Neural cell (in vitro differentiated cells): Measurements from ENCODE around the gene ICAM2. TPM values are rescaled to one million over a fixed set of nuclear protein-coding genes. Genes with fewer than 3 reads are reported as not detected.

Experiments
- H2AFZ ChIP-seq: fragments of 200-600, 300-800 bp; sonication (generic), shearing (Covaris generic); 2 replicates; pipeline ENCODE4 v1.6.0; 2014; ENCODE audit warnings: low read depth, mild to moderate bottlenecking, antibody characterized with exemption, low read length, moderate library complexity
- H3F3A ChIP-seq: fragments of 200-600 bp; shearing (Covaris generic); 2 replicates; pipeline ENCODE4 v1.6.1; 2016; ENCODE audit warnings: mild to moderate bottlenecking, moderate library complexity, mixed read lengths, antibody characterized with exemption, low read length; ENCODE audit not compliant: insufficient read depth, poor library complexity, severe bottlenecking
- H3K27ac ChIP-seq: fragments of 200-600, 300-800 bp; sonication (generic), shearing (Covaris generic); 2 replicates; pipeline ENCODE4 v1.5.1; 2014; ENCODE audit warnings: mild to moderate bottlenecking, low read length, moderate library complexity
- H3K27me3 ChIP-seq: fragments of 300-800, 200-600 bp; sonication (generic), shearing (Covaris generic); 2 replicates; pipeline ENCODE4 v1.6.0; 2014; ENCODE audit warnings: mild to moderate bottlenecking, low read depth, low read length, moderate library complexity; ENCODE audit not compliant: insufficient read depth
- H3K36me3 ChIP-seq: fragments of 300-800, 200-600 bp; sonication (generic), shearing (Covaris generic); 2 replicates; pipeline ENCODE4 v1.5.1; 2014; ENCODE audit warnings: mild to moderate bottlenecking, antibody characterized with exemption, low read length, moderate library complexity; ENCODE audit not compliant: insufficient read depth
- H3K4me2 ChIP-seq: fragments of 300-800, 200-600 bp; sonication (generic), shearing (Covaris generic); 2 replicates; pipeline ENCODE4 v1.6.0; 2014; ENCODE audit warnings: mild to moderate bottlenecking, low read length
- H3K4me3 ChIP-seq: fragments of 300-800, 200-600 bp; sonication (generic), shearing (Covaris generic); 2 replicates; pipeline ENCODE4 v1.5.1; 2014; ENCODE audit warnings: mild to moderate bottlenecking, low read length, moderate library complexity
- H3K79me2 ChIP-seq: fragments of 200-600 bp; shearing (Covaris generic); replicated peaks from 2 replicates; pipeline ENCODE4 v1.6.0; 2014; ENCODE audit warnings: mild to moderate bottlenecking, low read length, moderate library complexity; ENCODE audit not compliant: insufficient read depth
- H3K9ac ChIP-seq: fragments of 300-800, 200-600 bp; sonication (generic), shearing (Covaris generic); 2 replicates; pipeline ENCODE4 v1.6.1; 2016; ENCODE audit warnings: mild to moderate bottlenecking, low read length, mixed read lengths
- H3K9me2 ChIP-seq: fragments of 200-600 bp; shearing (Covaris generic); 2 replicates; pipeline ENCODE4 v1.6.1; 2016; ENCODE audit warnings: mild to moderate bottlenecking, low read length, mixed read lengths; ENCODE audit not compliant: insufficient read depth
- H3K9me3 ChIP-seq: fragments of 200-600, 300-800 bp; sonication (generic), shearing (Covaris generic); 2 replicates; pipeline ENCODE4 v1.6.1; 2016; ENCODE audit warnings: mild to moderate bottlenecking, mixed run types, low read length, moderate library complexity, mixed read lengths
- H4K20me1 ChIP-seq: fragments of 200-600 bp; shearing (Covaris generic); 2 replicates; pipeline ENCODE4 v1.6.1; 2016; ENCODE audit warnings: mild to moderate bottlenecking, mixed run types; ENCODE audit not compliant: insufficient read depth
- EP300 ChIP-seq: fragments of 450-650 bp; conservative IDR thresholded peaks from 2 replicates; pipeline ENCODE4 v1.6.1; 2014; ENCODE audit warnings: antibody characterized with exemption, mild to moderate bottlenecking, moderate library complexity; ENCODE audit not compliant: poor library complexity, severe bottlenecking
- EZH2 ChIP-seq: fragments of 200-600, 300-800 bp; shearing (Covaris generic), sonication (generic); IDR thresholded peaks from 2 replicates; pipeline ENCODE4 v1.6.1; 2014; ENCODE audit warnings: antibody characterized with exemption, low read length, borderline replicate concordance, mild to moderate bottlenecking; ENCODE audit not compliant: insufficient read depth, poor library complexity, severe bottlenecking
- MXI1 ChIP-seq: fragments of 450-650 bp; conservative IDR thresholded peaks from 2 replicates; pipeline ENCODE4 v1.6.1; 2014; ENCODE audit warnings: antibody characterized with exemption, mild to moderate bottlenecking; ENCODE audit not compliant: poor library complexity, severe bottlenecking
- POLR2AphosphoS5 ChIP-seq: IDR thresholded peaks from 2 replicates; pipeline ENCODE4 v1.6.1; 2012
- RAD21 ChIP-seq: fragments of 450-650 bp; conservative IDR thresholded peaks from 2 replicates; pipeline ENCODE4 v1.6.1; 2014; ENCODE audit warnings: antibody characterized with exemption, mild to moderate bottlenecking, moderate library complexity
- REST ChIP-seq: IDR thresholded peaks from 2 replicates; pipeline ENCODE4 v1.6.1; 2012; ENCODE audit warnings: borderline replicate concordance
- SMC3 ChIP-seq: fragments of 450-650 bp; conservative IDR thresholded peaks from 2 replicates; pipeline ENCODE4 v1.6.1; 2014; ENCODE audit warnings: antibody characterized with exemption, mild to moderate bottlenecking, moderate library complexity; ENCODE audit not compliant: poor library complexity
- TAF1 ChIP-seq: IDR thresholded peaks from 2 replicates; pipeline ENCODE4 v1.6.1; 2012; ENCODE audit warnings: low read depth
- polyA plus RNA-seq: library from polyadenylated mRNA; depleted of rRNA; stranded (reverse); fragments of >200 nt; gene quantifications from 2 replicates; pipeline ENCODE4 v1.2.3, GENCODE V29; 2014
- TF ChIP-seq, protein P1 (sequence below): fragments of 450-650 bp; IDR thresholded peaks from 2 replicates; pipeline ENCODE4 v1.5.1; 2014; ENCODE audit warnings: antibody characterized with exemption, mild to moderate bottlenecking, moderate library complexity; ENCODE audit not compliant: poor library complexity, severe bottlenecking

The ICAM2 gene
- polyA plus RNA-seq, 1 donor from 2014 or later: not detected

DNA sequence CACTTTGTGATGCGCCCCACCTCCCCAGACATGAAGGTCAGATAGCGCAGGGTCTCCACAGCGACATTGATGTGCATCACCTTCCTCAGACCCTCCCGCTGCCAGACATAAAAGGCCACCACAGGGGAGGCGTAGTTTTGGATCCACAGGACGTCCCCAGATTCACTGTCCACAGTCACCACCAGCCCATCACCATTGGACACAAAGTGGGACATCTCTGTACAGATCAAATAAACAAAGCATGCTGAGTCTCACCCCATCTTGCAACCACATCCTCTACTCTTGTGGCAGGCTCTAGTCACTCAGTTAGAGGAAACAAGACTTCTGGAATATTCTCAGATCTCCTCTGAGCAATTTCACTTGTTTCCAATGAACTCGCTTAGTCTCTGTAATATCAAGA is 46.3 kb upstream of the ICAM2 start:
- peaks cover 14% of the 10 kb centered on the region for H3K36me3 ChIP-seq
- TF ChIP-seq TAF1 (no peak), POLR2AphosphoS5 (no peak), EZH2 (no peak)
- no peaks in the 10 kb centered on the region for H3K79me2 ChIP-seq
- no peaks in the 10 kb centered on the region for H3K27me3 ChIP-seq
- H3K9me2 ChIP-seq: no peaks in the 10 kb centered on the region
- no peaks in the 10 kb centered on the region for H4K20me1 ChIP-seq
- no peak overlapping the region for H2AFZ ChIP-seq
- no peaks in the 10 kb centered on the region for H3F3A ChIP-seq
- no peak overlapping the region for H3K4me3 ChIP-seq
- H3K4me2 ChIP-seq: no peak overlapping the region
- H3K9ac ChIP-seq: no peak overlapping the region
- H3K9me3 ChIP-seq: peaks cover 8% of the 10 kb centered on the region
- H3K27ac ChIP-seq: no peak overlapping the region

GRCh38 chr17:64065161-64065560 is 44.7 kb upstream of the ICAM2 start:
- H3K36me3 ChIP-seq: peaks cover 14% of the 10 kb centered on the region
- TF ChIP-seq MXI1 (no peak), TAF1 (no peak), RAD21 (no peak), POLR2AphosphoS5 (no peak), EZH2 (no peak), REST (no peak), SMC3 (no peak), EP300 (no peak)
- TF ChIP-seq, protein P1, sequence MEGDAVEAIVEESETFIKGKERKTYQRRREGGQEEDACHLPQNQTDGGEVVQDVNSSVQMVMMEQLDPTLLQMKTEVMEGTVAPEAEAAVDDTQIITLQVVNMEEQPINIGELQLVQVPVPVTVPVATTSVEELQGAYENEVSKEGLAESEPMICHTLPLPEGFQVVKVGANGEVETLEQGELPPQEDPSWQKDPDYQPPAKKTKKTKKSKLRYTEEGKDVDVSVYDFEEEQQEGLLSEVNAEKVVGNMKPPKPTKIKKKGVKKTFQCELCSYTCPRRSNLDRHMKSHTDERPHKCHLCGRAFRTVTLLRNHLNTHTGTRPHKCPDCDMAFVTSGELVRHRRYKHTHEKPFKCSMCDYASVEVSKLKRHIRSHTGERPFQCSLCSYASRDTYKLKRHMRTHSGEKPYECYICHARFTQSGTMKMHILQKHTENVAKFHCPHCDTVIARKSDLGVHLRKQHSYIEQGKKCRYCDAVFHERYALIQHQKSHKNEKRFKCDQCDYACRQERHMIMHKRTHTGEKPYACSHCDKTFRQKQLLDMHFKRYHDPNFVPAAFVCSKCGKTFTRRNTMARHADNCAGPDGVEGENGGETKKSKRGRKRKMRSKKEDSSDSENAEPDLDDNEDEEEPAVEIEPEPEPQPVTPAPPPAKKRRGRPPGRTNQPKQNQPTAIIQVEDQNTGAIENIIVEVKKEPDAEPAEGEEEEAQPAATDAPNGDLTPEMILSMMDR: no peak
- no peaks in the 10 kb centered on the region for H3F3A ChIP-seq

GRCh38 chr17:64064331-64064730 is 43.9 kb upstream of the ICAM2 start:
- Histone ChIP-seq H3K9me3 (peaks cover 4% of the 10 kb centered on the region), H3K9ac (no peak overlapping the region), H3K36me3 (peaks cover 7% of the 10 kb centered on the region), H2AFZ (no peak overlapping the region), H3F3A (no peaks in the 10 kb centered on the region), H3K4me3 (no peak overlapping the region), H4K20me1 (no peaks in the 10 kb centered on the region), H3K27me3 (no peaks in the 10 kb centered on the region), H3K79me2 (no peaks in the 10 kb centered on the region), H3K27ac (no peak overlapping the region), H3K9me2 (no peaks in the 10 kb centered on the region), H3K4me2 (no peak overlapping the region)
- TF ChIP-seq POLR2AphosphoS5: no peak
- TF ChIP-seq, protein P1: no peak
- no peak for TF ChIP-seq EZH2
- no peak for TF ChIP-seq RAD21
- TF ChIP-seq REST: no peak
- TF ChIP-seq SMC3: no peak
- TF ChIP-seq TAF1: no peak

More at GRCh38 chr17:64065161-64065560, 44.7 kb upstream of the ICAM2 start:
- no peaks in the 10 kb centered on the region for H3K9me2 ChIP-seq
- H3K27me3 ChIP-seq: no peaks in the 10 kb centered on the region
- H3K79me2 ChIP-seq: no peaks in the 10 kb centered on the region
- H3K27ac ChIP-seq: no peak overlapping the region
- H4K20me1 ChIP-seq: no peaks in the 10 kb centered on the region
- no peak overlapping the region for H2AFZ ChIP-seq
- H3K4me2 ChIP-seq: no peak overlapping the region
- no peak overlapping the region for H3K9ac ChIP-seq
- H3K4me3 ChIP-seq: no peak overlapping the region
- H3K9me3 ChIP-seq: peaks cover 8% of the 10 kb centered on the region
